GM23338 (cell line): Measurements from ENCODE around the gene ADIPOR2. TPM values are rescaled to one million over a fixed set of nuclear protein-coding genes. Genes with fewer than 3 reads are reported as not detected.

Source experiments
- ATAC-seq: fragments of 200-7000 bp; cut with Tn5 transposase; 3 replicates; pipeline ENCODE4 v1.9.1; 2020
- DNase-seq: peaks from one replicate; pipeline ENCODE4 v3.0.0-alpha.2; 2015; ENCODE audit warnings: low spot score
- H2AFZ ChIP-seq: fragments of 200-600 bp; sonication (generic); 2 replicates; pipeline ENCODE4 v1.8.0; 2016; ENCODE audit warnings: antibody characterized with exemption, mild to moderate bottlenecking, moderate library complexity
- H3F3A ChIP-seq: fragments of 200-600 bp; sonication (generic); replicated peaks from 2 replicates; pipeline ENCODE4 v1.8.0; 2017; ENCODE audit warnings: antibody characterized with exemption, mixed run types, low read depth
- H3K27ac ChIP-seq: fragments of 200-600 bp; sonication (generic); 2 replicates; pipeline ENCODE4 v1.6.1; 2016; ENCODE audit warnings: low read depth
- H3K27me3 ChIP-seq: fragments of 200-600 bp; sonication (generic); 2 replicates; pipeline ENCODE4 v1.8.0; 2016; ENCODE audit warnings: mild to moderate bottlenecking, mixed run types, moderate library complexity; ENCODE audit not compliant: insufficient read depth
- H3K36me3 ChIP-seq: fragments of 200-600 bp; sonication (generic); 2 replicates; pipeline ENCODE4 v1.8.0; 2016; ENCODE audit warnings: mild to moderate bottlenecking; ENCODE audit not compliant: insufficient read depth
- H3K4me1 ChIP-seq: fragments of 200-600 bp; sonication (generic); 2 replicates; pipeline ENCODE4 v1.8.0; 2016; ENCODE audit warnings: mild to moderate bottlenecking, moderate library complexity; ENCODE audit not compliant: insufficient read depth
- H3K4me2 ChIP-seq: fragments of 200-600 bp; sonication (generic); 2 replicates; pipeline ENCODE4 v1.7.1; 2017; ENCODE audit warnings: mixed run types
- H3K4me3 ChIP-seq: fragments of 200-600 bp; sonication (generic); 2 replicates; pipeline ENCODE4 v1.6.1; 2016; ENCODE audit warnings: mixed run types
- H3K79me2 ChIP-seq: fragments of 200-600 bp; sonication (generic); replicated peaks from 2 replicates; pipeline ENCODE4 v1.8.0; 2017; ENCODE audit warnings: mild to moderate bottlenecking; ENCODE audit not compliant: insufficient read depth
- H3K9me2 ChIP-seq: fragments of 200-600 bp; sonication (generic); 2 replicates; pipeline ENCODE4 v1.8.0; 2017; ENCODE audit not compliant: insufficient read depth
- H4K20me1 ChIP-seq: fragments of 200-600 bp; sonication (generic); replicated peaks from 2 replicates; pipeline ENCODE4 v1.8.0; 2017; ENCODE audit warnings: mild to moderate bottlenecking; ENCODE audit not compliant: insufficient read depth
- H3K27ac Mint-ChIP-seq: 2 replicates; pipeline ENCODE4 v1.8.0; 2020; ENCODE audit warnings: inconsistent platforms, mild to moderate bottlenecking, moderate library complexity, mixed read lengths
- H3K27me3 Mint-ChIP-seq: 3 replicates; pipeline ENCODE4 v1.8.0; 2022; ENCODE audit warnings: low read depth, mild to moderate bottlenecking, moderate library complexity, mixed read lengths, inconsistent platforms; ENCODE audit not compliant: insufficient read depth, poor library complexity
- H3K36me3 Mint-ChIP-seq: 3 replicates; pipeline ENCODE4 v1.8.0; 2021; ENCODE audit warnings: low read depth, mild to moderate bottlenecking, inconsistent platforms, moderate library complexity, mixed read lengths
- H3K4me1 Mint-ChIP-seq: 3 replicates; pipeline ENCODE4 v1.8.0; 2020; ENCODE audit warnings: mild to moderate bottlenecking, inconsistent platforms, mixed read lengths
- H3K4me3 Mint-ChIP-seq: 3 replicates; pipeline ENCODE4 v1.8.0; 2021; ENCODE audit warnings: moderate library complexity, mild to moderate bottlenecking, inconsistent platforms, mixed read lengths
- H3K9me3 Mint-ChIP-seq: 3 replicates; pipeline ENCODE4 v1.8.0; 2020; ENCODE audit warnings: moderate library complexity, mild to moderate bottlenecking, inconsistent platforms, mixed read lengths
- JUNB ChIP-seq: IDR thresholded peaks from one replicate; pipeline ENCODE4 v1.6.1; 2016; ENCODE audit warnings: antibody characterized with exemption; ENCODE audit not compliant: unreplicated experiment
- NANOG ChIP-seq: IDR thresholded peaks from 2 replicates; pipeline ENCODE4 v1.6.1; 2016; ENCODE audit warnings: antibody characterized with exemption, borderline replicate concordance
- POLR2AphosphoS5 ChIP-seq: IDR thresholded peaks from 2 replicates; pipeline ENCODE4 v1.6.1; 2016; ENCODE audit warnings: antibody characterized with exemption, low read depth
- ZNF114 ChIP-seq: fragments of 250-450 bp; sonication (Bioruptor Pico); IDR thresholded peaks from 2 replicates; pipeline ENCODE4 v1.5.0; 2020; ENCODE audit warnings: mild to moderate bottlenecking, moderate library complexity
- ZNF331 ChIP-seq: fragments of 250-450 bp; sonication (Bioruptor Pico); IDR thresholded peaks from 2 replicates; pipeline ENCODE4 v1.5.0; 2020; ENCODE audit warnings: low read depth, mild to moderate bottlenecking, moderate library complexity
- polyA plus RNA-seq: library from polyadenylated mRNA; unstranded; fragments of >200 nt; fragmentation: Nextera tagmentation; extraction: Ambion mirVana; gene quantifications from 2 replicates; pipeline ENCODE4 v1.2.1, GENCODE V29; 2016
- total RNA-seq: library from RNA; depleted of rRNA; stranded (reverse); fragments of >200 nt; shearing (Covaris generic); gene quantifications from 2 replicates; pipeline ENCODE4 v1.2.3, GENCODE V29; 2014
- TF ChIP-seq, protein P1 (sequence below): IDR thresholded peaks from one replicate; pipeline ENCODE4 v1.6.1; 2018; ENCODE audit warnings: antibody characterized with exemption; ENCODE audit not compliant: unreplicated experiment
- TF ChIP-seq, protein P2 (sequence below): IDR thresholded peaks from 2 replicates; pipeline ENCODE4 v1.6.1; 2016; ENCODE audit warnings: antibody characterized with exemption
- TF ChIP-seq, protein P3 (sequence below): fragments of 250-450 bp; sonication (Bioruptor Pico); IDR thresholded peaks from 2 replicates; pipeline ENCODE4 v1.5.0; 2020; ENCODE audit warnings: mild to moderate bottlenecking, moderate library complexity

ADIPOR2 gene
- total and polyA plus RNA-seq, 2 experiments from 2014 or later = 11.7 to 36.2 TPM

DNA sequence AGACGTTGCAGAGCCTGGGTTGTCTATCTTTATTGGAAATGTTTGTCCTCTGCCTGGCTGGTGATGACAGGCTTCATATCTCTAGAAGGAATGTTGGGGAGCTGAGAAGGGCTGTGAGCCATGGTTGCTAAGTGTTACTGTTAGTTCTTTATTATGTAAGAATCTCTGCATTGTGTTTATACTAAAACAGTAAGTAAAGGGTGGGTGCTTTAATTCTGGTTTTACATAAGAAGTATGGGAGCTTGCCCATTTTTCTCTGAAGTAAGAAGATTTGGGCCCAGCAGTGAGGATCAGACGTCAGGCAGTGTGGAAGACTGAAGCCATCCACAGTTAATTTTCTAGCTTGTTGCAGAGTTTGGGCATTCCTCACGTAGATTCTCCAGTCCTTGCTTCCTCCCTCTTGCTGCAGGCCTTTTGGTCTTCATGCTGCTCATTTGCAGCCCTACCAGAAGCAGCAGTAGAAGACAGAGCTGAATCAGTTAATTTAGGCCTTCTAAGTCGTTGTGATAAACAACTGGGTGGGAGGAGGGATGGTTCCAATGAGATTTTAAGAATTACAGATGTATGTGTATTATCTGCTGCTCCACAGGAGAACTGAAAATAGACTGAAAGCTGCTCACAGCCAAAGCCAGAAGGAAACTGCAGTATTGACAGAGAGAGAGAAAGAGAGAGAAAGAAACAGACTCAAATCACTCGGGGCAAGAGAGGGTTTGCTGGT is 40.5 kb upstream of the ADIPOR2 start:
- no peaks in the 10 kb centered on the region for H3K4me1 ChIP-seq
- H4K20me1 ChIP-seq = no peaks in the 10 kb centered on the region
- H3K36me3 ChIP-seq = no peaks in the 10 kb centered on the region
- Mint-ChIP-seq H3K4me3 (no peak overlapping the region), H3K9me3 (no peaks in the 10 kb centered on the region), H3K27ac (no peak overlapping the region), H3K4me1 (peaks cover 11% of the 10 kb centered on the region), H3K27me3 (peaks cover 10% of the 10 kb centered on the region), H3K36me3 (no peaks in the 10 kb centered on the region)
- no peak for DNase-seq
- peaks cover 3% of the 10 kb centered on the region; the same call in 1 of the 2 replicates for H3F3A ChIP-seq
- 0 out of 2 replicates have a peak overlapping the region, but pooled peaks have one; percentile 40 for H3K4me2 ChIP-seq
- H3K4me3 ChIP-seq = no peak overlapping the region
- no peaks in the 10 kb centered on the region for H3K79me2 ChIP-seq
- no peak overlapping the region for H2AFZ ChIP-seq
- H3K27ac ChIP-seq = no peak overlapping the region
- no peak for ATAC-seq
- H3K9me2 ChIP-seq = no peaks in the 10 kb centered on the region
- no peaks in the 10 kb centered on the region for H3K27me3 ChIP-seq
- no peak for TF ChIP-seq NANOG
- TF ChIP-seq ZNF331 (CRISPR knock-in tag) = no peak
- TF ChIP-seq, protein P1, sequence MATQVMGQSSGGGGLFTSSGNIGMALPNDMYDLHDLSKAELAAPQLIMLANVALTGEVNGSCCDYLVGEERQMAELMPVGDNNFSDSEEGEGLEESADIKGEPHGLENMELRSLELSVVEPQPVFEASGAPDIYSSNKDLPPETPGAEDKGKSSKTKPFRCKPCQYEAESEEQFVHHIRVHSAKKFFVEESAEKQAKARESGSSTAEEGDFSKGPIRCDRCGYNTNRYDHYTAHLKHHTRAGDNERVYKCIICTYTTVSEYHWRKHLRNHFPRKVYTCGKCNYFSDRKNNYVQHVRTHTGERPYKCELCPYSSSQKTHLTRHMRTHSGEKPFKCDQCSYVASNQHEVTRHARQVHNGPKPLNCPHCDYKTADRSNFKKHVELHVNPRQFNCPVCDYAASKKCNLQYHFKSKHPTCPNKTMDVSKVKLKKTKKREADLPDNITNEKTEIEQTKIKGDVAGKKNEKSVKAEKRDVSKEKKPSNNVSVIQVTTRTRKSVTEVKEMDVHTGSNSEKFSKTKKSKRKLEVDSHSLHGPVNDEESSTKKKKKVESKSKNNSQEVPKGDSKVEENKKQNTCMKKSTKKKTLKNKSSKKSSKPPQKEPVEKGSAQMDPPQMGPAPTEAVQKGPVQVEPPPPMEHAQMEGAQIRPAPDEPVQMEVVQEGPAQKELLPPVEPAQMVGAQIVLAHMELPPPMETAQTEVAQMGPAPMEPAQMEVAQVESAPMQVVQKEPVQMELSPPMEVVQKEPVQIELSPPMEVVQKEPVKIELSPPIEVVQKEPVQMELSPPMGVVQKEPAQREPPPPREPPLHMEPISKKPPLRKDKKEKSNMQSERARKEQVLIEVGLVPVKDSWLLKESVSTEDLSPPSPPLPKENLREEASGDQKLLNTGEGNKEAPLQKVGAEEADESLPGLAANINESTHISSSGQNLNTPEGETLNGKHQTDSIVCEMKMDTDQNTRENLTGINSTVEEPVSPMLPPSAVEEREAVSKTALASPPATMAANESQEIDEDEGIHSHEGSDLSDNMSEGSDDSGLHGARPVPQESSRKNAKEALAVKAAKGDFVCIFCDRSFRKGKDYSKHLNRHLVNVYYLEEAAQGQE = no peak
- TF ChIP-seq ZNF114 = no peak
- TF ChIP-seq, protein P2, sequence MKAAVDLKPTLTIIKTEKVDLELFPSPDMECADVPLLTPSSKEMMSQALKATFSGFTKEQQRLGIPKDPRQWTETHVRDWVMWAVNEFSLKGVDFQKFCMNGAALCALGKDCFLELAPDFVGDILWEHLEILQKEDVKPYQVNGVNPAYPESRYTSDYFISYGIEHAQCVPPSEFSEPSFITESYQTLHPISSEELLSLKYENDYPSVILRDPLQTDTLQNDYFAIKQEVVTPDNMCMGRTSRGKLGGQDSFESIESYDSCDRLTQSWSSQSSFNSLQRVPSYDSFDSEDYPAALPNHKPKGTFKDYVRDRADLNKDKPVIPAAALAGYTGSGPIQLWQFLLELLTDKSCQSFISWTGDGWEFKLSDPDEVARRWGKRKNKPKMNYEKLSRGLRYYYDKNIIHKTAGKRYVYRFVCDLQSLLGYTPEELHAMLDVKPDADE = no peak
- no peak for TF ChIP-seq JUNB
- no peak for TF ChIP-seq POLR2AphosphoS5
- TF ChIP-seq, protein P3, sequence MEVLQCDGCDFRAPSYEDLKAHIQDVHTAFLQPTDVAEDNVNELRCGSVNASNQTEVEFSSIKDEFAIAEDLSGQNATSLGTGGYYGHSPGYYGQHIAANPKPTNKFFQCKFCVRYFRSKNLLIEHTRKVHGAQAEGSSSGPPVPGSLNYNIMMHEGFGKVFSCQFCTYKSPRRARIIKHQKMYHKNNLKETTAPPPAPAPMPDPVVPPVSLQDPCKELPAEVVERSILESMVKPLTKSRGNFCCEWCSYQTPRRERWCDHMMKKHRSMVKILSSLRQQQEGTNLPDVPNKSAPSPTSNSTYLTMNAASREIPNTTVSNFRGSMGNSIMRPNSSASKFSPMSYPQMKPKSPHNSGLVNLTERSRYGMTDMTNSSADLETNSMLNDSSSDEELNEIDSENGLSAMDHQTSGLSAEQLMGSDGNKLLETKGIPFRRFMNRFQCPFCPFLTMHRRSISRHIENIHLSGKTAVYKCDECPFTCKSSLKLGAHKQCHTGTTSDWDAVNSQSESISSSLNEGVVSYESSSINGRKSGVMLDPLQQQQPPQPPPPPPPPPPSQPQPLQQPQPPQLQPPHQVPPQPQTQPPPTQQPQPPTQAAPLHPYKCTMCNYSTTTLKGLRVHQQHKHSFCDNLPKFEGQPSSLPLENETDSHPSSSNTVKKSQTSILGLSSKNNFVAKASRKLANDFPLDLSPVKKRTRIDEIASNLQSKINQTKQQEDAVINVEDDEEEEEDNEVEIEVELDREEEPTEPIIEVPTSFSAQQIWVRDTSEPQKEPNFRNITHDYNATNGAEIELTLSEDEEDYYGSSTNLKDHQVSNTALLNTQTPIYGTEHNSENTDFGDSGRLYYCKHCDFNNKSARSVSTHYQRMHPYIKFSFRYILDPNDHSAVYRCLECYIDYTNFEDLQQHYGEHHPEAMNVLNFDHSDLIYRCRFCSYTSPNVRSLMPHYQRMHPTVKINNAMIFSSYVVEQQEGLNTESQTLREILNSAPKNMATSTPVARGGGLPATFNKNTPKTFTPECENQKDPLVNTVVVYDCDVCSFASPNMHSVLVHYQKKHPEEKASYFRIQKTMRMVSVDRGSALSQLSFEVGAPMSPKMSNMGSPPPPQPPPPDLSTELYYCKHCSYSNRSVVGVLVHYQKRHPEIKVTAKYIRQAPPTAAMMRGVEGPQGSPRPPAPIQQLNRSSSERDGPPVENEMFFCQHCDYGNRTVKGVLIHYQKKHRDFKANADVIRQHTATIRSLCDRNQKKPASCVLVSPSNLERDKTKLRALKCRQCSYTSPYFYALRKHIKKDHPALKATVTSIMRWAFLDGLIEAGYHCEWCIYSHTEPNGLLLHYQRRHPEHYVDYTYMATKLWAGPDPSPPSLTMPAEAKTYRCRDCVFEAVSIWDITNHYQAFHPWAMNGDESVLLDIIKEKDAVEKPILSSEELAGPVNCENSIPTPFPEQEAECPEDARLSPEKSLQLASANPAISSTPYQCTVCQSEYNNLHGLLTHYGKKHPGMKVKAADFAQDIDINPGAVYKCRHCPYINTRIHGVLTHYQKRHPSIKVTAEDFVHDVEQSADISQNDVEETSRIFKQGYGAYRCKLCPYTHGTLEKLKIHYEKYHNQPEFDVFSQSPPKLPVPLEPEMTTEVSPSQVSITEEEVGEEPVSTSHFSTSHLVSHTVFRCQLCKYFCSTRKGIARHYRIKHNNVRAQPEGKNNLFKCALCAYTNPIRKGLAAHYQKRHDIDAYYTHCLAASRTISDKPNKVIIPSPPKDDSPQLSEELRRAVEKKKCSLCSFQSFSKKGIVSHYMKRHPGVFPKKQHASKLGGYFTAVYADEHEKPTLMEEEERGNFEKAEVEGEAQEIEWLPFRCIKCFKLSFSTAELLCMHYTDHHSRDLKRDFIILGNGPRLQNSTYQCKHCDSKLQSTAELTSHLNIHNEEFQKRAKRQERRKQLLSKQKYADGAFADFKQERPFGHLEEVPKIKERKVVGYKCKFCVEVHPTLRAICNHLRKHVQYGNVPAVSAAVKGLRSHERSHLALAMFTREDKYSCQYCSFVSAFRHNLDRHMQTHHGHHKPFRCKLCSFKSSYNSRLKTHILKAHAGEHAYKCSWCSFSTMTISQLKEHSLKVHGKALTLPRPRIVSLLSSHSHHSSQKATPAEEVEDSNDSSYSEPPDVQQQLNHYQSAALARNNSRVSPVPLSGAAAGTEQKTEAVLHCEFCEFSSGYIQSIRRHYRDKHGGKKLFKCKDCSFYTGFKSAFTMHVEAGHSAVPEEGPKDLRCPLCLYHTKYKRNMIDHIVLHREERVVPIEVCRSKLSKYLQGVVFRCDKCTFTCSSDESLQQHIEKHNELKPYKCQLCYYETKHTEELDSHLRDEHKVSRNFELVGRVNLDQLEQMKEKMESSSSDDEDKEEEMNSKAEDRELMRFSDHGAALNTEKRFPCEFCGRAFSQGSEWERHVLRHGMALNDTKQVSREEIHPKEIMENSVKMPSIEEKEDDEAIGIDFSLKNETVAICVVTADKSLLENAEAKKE (CRISPR knock-in tag) = no peak
